GM21717 (cell line): ENCODE measurements around the gene XPC.
A peak's percentile ranks its signal among the peaks of the same experiment; 100 is the strongest.

Experiments used
- ATAC-seq: cut with Tn5 transposase; IDR thresholded peaks from one replicate; pipeline ENCODE4 v1.9.1; 2021; ENCODE audit warnings: mild to moderate bottlenecking, moderate library complexity; ENCODE audit not compliant: unreplicated experiment

Gene XPC

DNA sequence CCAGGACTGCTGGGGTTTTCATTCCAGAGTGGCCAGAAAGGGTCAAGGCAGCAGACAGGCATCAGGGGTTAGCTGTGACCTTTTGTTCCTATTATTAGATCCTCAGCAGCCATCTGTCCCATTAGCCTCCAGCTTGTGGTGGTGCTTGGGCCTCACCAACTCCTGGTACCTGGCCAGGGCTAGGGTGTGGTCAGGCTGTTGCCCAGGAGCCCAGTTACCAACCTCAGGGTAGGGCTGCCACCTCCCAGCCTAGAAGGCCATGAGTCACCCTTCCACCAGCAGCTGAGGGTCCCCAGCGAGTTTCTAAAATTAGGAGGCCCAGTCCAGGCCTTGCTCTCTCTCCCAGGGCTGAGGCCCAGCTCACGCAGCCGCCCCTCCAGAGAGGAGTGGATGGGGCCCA, 41.4 kb downstream of the XPC start:
- ATAC-seq: no peak

DNA sequence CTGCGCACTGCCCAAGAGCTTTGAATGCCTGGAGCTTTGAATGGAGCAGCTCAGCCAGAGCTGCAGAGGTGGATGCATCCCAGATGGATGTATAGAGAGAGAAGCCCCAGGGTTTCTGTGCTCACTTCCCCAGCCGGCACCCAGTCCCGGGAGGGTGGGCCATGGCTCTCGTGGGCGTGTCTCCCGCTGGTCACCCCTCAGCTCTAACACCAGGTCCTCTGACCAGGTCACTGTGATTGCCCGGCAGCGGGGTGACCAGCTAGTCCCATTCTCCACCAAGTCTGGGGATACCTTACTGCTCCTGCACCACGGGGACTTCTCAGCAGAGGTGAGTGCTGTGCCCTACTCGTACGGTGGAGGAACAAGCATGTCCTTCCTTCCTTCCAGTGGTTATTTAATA, 42.8 kb downstream of the XPC start:
- ATAC-seq: no peak

DNA sequence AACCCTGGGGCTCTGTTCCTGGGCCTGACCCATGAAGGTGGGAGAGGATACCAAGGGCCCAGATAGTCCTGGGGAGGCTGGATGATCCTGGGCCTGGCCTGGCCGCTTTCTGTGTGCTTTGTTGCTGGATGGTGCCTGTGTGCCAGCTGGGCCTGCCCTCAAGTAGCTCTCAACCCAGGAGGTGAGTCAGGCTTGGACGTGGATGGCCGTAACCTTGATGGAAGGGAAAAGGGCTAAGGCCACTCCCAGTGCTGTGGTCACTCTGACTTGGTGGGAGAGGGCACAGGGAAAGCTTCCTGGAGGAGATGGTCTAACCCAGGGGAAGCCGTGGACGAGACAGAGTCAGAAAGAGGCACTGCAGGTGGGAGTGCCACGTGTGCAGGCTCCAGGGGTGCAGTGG, 44.1 kb downstream of the XPC start:
- ATAC-seq: no peak

DNA sequence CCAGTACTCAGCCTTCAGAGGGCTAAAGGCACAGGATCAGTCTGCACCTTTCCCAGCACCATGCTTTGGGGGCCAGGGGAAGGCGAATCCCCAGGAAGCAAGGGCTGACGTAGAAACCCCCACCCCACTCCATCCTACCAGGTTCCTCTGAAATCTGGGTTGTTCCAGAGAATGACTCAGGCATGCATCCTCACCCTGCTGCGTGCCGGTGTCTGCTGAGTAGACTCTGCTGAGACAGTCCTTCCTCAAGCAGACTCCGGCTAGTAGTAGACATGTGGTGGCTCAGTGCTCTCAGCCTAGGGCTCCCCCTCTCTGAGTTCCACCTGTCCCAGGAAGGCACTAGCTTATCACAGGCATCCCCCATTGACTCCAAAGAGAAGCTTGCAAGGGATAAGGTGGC, 44.5 kb downstream of the XPC start:
- ATAC-seq: no peak

DNA sequence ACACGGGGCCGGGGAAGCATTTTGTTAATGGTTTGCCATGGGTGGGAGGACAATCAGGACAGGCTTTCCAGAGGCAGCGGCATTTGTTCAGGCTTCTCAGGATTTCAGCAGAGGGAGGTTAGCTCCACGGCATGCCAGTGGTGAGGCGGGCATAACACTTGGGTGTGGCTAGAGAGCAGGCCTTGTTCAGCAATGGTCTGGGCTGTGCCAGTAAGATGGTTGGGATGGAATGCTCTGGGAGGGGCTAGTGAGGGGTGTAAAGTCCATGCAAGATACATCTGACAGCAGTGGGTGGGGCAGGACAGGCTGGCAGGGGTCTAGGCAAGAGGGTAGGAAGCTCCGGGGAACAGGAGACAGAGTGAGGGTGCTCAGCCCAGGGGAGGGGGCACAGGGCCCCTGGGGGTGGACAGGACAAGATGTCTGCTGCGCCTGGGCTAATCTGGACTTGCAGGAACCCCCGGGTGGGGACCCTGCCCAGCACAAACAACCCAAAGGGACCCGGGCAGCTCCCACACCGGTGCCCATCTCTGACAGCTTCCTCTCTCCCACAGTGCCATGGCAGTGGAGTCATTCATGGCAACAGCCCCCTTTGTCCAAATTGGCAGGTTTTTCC, 45.1 kb downstream of the XPC start:
- no peak for ATAC-seq

DNA sequence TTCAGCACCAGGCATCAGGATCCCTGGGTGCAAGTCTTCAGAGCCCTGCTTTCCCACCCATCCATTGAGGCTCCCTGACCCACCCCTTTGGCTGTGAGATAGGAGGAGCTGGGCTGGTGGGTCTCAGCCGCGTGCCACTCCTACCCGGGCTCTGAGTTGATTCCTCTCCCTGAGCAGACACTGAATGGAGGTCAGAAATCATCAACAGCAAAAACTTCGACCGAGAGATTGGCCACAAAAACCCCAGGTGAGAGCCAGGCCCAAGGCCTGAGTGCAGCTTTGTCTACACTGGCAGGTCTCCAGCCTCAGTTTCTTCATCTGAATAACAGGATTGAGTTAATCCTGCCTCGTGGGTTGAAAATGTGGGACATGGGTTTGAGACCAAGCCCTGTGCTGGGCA, 45.7 kb downstream of the XPC start:
- ATAC-seq: no peak

DNA sequence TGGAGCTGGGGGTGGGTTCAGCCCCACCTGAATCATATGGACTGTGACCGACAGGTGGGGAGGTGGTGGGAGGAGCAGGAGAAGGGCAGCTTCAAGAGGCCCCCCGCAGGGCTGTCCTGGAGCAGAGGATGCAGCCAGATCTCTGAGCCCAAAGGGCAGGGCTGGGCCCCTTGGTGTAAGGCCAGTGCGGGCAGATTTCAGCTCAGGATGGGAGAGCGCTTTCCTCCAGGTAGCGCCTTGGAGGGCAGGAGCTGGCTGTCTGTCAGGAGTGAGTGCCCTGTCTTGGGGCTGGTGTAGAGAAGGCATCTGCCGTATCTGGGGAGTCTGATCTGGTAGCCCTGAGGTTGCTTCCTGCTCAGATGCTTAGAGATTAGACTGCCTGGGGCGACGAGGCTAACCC, 46.3 kb downstream of the XPC start:
- no peak for ATAC-seq

DNA sequence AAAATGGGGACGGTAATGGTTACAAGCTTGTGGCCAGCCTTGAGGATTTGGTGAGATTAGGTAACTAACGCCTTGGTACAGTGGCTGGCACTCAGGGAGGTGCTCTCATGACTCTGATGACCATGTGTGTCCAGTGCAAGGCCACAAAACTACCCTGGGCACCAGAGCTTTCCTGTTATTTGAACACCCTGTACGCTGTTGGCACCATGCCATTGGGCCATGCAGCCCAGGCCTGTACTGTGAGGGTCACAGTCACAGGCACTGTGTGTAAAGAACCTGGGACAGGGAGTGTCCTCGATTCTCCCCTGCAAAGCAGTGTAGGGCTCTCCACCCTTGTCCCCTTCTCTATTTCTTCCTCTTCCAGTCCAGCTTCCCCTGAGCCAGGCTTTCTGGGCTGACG, 47.3 kb downstream of the XPC start:
- no peak for ATAC-seq

DNA sequence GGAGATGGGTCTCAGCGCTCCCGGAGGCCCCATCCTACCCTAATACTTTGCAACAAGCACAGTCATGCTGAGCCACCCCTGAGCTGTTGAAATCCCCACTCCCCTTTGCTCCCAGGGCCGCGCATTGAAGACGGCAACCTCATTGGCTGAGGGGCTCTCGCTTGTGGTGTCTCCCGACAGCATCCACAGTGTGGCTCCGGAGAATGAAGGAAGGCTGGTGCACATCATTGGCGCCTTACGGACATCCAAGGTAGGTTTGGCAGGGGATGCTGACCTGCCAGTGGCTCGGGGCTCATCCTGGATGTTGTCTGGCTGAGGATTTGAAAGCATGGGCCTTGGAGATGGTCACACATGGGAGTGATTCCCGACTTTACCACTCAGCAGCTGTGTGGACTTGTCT, 47.7 kb downstream of the XPC start:
- ATAC-seq: no peak

DNA sequence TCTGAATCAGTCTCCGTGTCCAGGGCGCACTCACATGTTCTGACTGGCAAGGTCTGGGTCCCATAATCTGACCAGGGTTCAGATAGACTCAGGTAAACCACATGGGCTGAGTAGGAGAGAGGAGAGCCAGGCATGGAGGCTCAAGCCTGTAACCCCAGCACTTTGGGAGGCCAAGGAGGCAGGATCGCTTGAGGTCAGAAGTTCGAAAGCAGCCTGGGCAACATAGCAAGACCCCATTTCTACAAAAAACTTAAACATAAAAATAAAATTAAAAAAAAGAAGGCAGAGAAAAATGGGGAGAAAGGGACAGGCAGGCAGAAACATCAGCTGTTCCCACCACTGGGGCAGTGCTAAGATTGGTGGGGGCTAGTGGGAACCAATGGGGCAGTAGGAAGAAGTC, 48.2 kb downstream of the XPC start:
- no peak for ATAC-seq

DNA sequence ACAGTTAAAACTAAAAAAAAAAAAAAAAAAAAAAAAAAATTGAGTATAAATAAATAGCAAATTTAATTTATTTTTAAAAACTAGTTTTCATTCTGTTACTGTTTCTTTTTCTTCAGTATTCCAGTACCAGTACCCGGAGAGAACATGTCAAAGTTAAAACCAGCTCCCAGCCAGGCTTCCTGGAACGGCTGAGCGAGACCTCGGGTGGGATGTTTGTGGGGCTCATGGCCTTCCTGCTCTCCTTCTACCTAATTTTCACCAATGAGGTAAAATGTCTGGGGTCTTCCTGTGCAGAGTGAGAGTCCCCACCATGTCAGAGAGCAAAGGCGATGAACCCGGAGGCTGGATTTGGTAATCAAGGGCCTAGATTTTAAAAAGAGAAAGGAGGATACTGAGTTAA, 49.1 kb downstream of the XPC start:
- ATAC-seq: no peak

DNA sequence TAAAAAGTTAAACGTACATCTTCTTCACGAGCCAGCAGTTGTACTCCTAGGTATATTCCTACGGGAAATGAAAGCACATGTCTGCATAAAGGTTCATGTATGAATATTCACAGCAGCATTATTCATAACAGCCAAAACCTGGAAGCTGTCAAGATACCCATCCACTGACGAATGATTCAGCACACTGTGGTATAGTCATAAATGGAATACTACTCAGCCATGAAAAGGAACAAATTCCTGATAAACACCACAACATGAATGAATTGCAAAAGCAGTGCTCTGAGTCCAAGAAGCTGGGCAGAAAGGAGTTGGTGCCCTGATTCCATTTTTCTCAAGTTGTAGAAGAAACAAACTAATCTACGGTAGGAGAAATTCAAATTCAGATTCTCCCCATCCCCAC, 49.7 kb downstream of the XPC start:
- no peak for ATAC-seq

DNA sequence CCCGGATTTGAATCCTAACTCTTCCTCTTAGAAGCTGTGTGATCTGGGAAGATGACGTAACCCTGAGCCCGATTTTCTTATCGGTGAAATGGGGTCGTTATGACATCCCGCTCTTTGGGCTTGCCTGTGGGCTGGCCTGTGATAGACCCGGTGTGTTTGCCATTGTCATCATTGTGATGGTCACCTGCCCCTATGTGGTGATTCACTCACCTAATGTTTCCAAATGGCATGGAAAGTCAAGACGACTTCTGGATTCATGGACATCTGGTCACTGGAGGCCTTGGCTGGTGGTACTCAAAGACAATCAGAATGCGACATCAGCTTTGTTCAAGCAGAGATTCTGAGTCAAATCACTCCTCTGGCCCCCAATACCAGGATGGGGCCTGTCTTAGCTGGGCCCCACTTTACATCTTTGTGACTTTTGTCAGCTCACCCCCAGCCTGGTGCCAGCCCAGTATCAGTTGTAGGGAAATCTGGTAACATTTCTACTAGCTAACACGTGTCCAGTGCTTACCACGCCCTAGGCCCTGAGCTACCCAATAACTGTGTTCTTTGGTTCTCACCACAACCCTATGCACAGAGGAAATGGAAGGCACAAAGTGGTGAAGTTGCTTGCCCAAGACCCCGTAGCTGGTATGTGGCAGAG, 50.8 kb downstream of the XPC start:
- ATAC-seq: no peak

DNA sequence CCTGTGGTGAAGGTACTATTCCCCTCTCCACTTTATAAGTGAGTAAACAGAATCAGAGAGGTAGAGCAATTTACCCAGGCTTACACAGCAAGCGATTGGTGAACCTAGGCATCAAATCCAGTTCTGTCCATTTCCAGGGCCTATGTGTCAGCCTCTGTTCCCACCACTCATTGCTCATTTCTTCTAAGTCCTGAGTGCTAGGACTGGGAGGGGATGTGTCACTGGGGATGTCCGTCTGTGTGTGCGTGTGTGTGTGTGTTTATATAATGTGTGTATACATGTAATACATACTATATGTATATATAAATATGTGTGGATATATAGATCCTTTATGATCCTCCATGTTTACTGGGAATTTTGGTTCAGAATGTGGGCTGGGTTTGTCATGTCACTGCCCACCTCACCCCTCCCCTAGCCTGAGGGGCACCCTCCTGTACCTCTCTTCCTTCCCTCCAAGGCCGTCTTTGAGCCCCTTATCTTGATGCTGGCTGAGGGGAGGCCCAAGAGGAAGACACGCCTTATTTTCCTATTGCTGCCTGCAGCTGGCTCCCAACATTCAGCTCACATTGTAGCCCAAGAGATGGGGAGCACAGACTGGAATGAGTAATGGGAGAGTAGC, 51.4 kb downstream of the XPC start:
- ATAC-seq: no peak

DNA sequence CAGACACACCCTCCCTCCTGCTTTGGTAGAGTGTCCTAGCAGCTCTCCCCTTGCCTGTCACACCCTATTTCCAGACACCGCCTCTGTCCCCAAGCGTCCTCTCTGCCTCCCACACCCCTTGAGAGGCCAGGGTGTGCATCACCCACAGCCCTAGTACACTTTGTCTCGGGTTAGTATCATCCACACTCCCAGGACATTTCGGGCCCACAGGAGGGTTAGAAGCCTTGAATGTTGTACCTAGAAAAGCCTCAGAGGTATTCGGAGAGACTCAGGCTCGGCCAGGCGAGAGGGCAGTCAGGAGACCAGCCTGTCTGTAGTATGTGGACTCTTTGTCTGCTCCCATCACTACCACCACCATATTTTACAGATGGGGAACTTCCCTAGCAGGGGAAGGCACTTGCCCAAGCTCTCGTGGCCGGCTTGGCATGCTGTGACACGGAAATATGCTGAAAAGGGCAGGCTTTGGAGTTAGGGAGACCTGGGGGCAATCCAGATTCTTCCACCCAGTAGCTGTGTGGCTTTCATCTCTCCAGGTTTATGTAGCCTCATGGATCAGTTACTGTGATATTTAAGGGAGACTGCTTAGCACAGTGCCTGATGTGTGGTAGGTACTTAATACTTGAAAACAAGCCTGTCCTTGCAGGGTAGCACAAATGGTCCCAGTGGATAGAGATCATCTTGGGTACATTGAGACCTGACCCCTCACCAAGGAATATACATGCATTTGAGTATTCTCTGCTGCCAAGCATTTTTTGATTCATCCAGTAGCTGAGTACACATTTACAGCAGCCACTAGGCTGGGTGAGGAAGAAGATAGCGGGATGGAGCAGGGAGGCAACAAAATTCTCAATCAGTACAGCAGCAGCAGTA, 52.1 kb downstream of the XPC start:
- ATAC-seq: no peak

DNA sequence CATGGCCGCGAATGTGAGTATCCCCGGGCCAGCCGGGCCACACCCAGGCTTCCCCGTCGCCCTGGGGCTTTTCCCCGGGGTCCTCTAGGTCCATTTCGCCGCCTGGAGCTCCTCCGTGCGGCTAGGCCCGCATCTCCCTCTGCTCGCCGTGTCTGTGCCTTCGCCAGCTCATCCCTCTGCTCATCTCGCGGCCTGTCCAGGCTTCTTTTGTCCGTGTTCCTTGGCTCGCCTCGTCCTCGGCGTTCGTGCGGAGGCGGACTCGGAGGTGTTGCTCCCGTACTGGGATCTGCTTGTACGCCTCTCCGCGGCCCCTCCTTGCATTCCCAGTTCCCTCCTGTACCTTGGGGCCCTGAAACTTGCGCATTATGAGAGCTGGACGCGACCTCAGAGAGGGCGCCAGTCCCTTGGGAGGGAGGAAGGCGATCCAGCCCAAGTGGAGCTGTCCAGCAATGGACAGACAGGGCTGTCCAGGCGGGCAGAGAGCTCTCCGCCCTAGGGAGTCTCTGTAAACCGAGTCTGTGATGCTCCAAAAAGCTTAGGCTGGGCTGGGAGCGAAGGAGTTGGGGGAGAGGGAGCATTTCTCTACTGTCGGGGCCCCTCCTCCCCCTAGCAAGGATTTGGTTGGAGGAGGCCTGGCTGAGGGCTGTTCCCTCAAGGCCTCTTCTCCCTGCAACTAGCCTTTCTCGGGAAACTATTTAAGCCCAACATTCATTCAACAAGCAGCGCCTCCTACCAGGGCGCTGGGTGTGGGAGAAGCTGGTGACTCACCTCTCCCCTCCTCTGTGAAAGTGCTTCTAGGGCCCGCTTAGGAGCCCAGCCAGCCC, 53.0 kb downstream of the XPC start:
- ATAC-seq: peak; percentile 31

DNA sequence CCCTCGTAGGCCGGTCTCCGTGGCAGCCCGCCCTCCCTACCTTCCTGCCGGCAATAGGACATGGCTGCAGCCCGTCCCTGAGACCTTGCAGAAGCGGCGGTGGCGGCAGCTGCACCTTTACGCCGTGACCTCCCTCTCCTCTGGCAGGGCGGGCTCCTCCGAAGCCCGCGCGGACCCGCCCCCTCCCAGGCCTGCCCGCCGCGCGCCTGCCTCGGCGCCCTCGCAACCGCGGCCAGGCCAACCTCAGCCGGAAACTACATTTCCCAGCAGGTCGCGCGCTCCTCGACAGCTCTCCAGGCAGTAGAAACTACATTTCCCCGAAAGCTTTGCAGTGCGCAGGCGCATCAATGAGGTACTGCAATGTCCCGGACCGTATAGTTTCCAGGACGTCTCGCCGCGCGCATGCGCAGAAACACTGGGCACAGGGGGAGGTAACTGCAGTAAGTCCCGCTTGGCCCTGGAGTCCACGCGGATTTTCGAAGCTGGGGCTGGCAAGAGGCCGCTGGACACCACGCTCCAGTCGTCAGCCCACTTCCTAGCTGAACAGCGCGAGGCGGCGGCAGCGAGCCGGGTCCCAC, 53.7 kb downstream of the XPC start, which contains the start of the genes CHCHD4 and TMEM43:
Gene CHCHD4 (minus strand): TSS at position 256 of the 578 bp plus-strand sequence. CDS start 194 bp downstream, at position 62.
Gene TMEM43 (plus strand): TSS at position 438 of the 578 bp plus-strand sequence. CDS start 142 bp downstream, outside the sequence.
- ATAC-seq: peak; percentile 86

DNA sequence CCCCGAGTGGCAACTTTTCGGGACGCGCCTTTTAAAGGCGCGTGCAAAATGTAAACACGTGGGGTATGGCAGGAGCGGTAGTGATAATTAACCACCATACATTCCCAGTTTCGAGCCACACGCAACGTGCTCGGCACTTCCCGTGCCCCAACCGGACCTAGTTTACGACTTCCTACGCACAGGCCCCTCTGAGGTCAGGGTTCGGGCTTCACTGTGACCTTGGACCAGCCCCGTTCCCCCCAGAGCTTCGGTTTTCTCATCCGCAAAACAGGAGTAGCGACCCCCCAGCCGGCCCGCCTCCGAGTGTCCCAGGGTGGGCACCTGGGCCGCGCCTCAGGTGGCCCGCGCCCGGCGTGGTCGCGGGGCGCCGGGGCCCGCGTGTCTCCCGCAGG, 54.2 kb downstream of the XPC start:
- peak; percentile 47 for ATAC-seq

DNA sequence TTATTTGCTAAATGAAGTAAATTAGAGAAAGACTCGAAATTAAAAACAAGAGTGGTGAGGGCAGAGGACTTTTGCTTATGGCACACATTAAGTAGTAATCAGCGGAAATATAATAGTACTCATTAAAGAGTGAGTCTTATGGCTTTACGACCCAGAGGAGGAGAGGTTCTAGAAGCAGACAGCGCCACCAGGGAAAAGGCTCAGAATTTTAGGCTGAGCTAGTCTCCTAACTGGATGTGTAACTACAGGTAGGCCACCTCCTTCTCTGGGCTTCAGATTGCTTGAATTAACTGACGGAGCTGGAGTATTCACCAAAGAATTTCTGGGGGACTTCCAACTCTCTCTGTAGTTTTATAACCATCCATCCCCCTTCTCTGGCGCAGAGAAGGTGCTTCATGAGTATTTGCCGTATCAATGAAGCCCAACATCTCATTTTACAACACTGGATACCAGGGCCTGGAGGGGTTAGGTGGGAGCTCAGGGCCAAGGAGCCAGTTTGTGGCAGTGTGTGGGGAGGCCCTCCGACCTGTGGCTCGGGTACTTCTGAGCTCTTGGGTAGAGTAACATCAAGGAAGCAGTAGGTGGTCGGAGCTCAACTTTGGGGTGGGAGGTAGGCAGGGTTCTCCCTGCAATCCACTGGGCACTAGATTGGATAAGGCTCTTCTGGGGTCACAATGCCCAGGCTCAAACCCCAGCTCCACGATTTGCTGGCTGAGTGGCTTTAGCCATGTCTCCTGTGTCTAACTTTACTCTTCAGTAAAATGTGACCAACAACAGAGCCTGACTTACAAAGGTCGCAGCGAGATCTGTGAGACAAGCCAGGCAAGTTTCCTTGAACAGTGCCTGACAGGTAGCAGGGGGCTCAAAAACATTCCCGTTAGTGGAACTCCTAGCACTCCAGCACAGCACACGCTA, 54.8 kb downstream of the XPC start:
- ATAC-seq: no peak
